HFFc6 (cell line): ENCODE results near the gene RASL10A. TPM values are rescaled to one million over a fixed set of nuclear protein-coding genes. Genes with fewer than 3 reads are reported as not detected.
A peak's percentile ranks its signal among the peaks of the same experiment; 100 is the strongest.

Experiments
- DNase-seq: peaks from one replicate; pipeline ENCODE4 v3.0.0-alpha.2; 2018
- H3K27ac Mint-ChIP-seq: 2 replicates; pipeline ENCODE4 v1.8.0; 2020; ENCODE audit warnings: mild to moderate bottlenecking, mixed read lengths
- H3K27me3 Mint-ChIP-seq: 2 replicates; pipeline ENCODE4 v1.8.0; 2021; ENCODE audit warnings: mild to moderate bottlenecking, moderate library complexity, mixed read lengths; ENCODE audit not compliant: insufficient read depth
- H3K36me3 Mint-ChIP-seq: 2 replicates; pipeline ENCODE4 v1.8.0; 2021; ENCODE audit warnings: low read depth, mixed read lengths
- H3K4me1 Mint-ChIP-seq: 2 replicates; pipeline ENCODE4 v1.8.0; 2020; ENCODE audit warnings: low read depth, mixed read lengths
- H3K4me3 Mint-ChIP-seq: 2 replicates; pipeline ENCODE4 v1.8.0; 2020; ENCODE audit warnings: mild to moderate bottlenecking, moderate library complexity, mixed read lengths
- H3K9me3 Mint-ChIP-seq: 2 replicates; pipeline ENCODE4 v1.8.0; 2020; ENCODE audit warnings: mild to moderate bottlenecking, mixed read lengths
- microRNA-seq: library from miRNA; unstranded; fragments of <30 nt; microRNA quantifications from one replicate; pipeline ENCODE4, GENCODE V29; 2019
- total RNA-seq, 6 experiments: library from RNA; stranded (reverse); fragmentation: NEBNext Ultra II Directional; extraction: Animal tissue kit (Norgen Biotek cat#: 25700); gene quantifications; 2 replicates in 1 of 6; 3 replicates in 5 of 6; pipeline ENCODE4 v1.2.3, GENCODE V29; 2021
- TF ChIP-seq, protein P1 (sequence below): fragments of 200-600 bp; sonication (generic); IDR thresholded peaks from 2 replicates; pipeline ENCODE4 v1.5.0; 2021; ENCODE audit warnings: antibody characterized with exemption, mild to moderate bottlenecking

RASL10A gene
- total RNA-seq, 6 experiments from 2014 or later, result 0.24 to 0.28 TPM; not detected in 4

DNA sequence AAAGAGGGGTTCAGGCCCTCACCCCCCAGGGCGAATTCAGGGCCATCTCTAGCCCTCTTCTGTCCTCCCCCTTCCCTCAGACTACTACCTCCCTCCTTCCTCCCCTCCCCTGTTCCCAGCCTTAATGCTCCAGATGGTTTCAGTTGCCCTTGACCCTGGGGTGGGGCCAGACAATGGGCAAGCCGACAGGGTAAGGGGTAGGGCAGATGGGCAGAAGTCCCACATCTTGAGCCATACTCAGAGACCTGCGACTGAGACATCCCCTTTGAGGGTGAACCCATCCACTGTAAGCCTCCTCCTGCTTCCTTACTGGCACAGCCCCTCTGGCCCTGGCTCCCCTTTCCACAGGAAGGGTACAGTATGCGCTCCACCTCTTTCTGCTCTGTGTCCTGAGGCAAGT, 49.6 kb downstream of the RASL10A start:
- DNase-seq, result no peak
- peak overlapping the region; percentile 99 for H3K27ac Mint-ChIP-seq

DNA sequence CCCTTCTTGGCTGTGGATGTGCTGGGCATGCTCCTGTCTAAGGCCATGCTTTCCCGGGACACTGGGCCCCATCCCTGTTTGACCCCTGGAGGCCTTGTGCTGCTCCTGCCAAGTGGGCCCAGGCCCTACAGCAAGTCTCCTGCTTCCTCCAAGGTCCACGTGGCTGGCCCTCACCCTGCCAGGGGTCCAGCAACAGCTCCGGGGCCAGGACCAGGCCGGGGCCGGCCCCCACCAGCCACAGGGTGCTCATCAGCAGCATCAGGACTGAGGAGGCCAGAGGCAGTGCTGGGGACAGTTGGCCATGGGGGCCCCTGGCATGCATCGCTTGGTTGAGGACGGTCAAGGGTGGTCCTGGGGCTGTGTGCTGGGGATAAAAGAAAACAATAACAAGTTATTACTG, 50.2 kb downstream of the RASL10A start:
- TF ChIP-seq, protein P1, sequence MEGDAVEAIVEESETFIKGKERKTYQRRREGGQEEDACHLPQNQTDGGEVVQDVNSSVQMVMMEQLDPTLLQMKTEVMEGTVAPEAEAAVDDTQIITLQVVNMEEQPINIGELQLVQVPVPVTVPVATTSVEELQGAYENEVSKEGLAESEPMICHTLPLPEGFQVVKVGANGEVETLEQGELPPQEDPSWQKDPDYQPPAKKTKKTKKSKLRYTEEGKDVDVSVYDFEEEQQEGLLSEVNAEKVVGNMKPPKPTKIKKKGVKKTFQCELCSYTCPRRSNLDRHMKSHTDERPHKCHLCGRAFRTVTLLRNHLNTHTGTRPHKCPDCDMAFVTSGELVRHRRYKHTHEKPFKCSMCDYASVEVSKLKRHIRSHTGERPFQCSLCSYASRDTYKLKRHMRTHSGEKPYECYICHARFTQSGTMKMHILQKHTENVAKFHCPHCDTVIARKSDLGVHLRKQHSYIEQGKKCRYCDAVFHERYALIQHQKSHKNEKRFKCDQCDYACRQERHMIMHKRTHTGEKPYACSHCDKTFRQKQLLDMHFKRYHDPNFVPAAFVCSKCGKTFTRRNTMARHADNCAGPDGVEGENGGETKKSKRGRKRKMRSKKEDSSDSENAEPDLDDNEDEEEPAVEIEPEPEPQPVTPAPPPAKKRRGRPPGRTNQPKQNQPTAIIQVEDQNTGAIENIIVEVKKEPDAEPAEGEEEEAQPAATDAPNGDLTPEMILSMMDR, result no peak
- Mint-ChIP-seq H3K4me3 (no peak overlapping the region), H3K27ac (no peak overlapping the region), H3K4me1 (peaks cover 25% of the 10 kb centered on the region), H3K9me3 (no peaks in the 10 kb centered on the region), H3K36me3 (peaks cover 25% of the 10 kb centered on the region), H3K27me3 (peaks cover 4% of the 10 kb centered on the region)
- no peak for DNase-seq

More for the DNA sequence above, 49.6 kb downstream of the RASL10A start:
- Mint-ChIP-seq H3K27me3 (peaks cover 4% of the 10 kb centered on the region), H3K4me1 (peaks cover 32% of the 10 kb centered on the region), H3K9me3 (no peaks in the 10 kb centered on the region), H3K36me3 (peaks cover 32% of the 10 kb centered on the region), H3K4me3 (peak overlapping the region; percentile 95)
- TF ChIP-seq, protein P1, result no peak

DNA sequence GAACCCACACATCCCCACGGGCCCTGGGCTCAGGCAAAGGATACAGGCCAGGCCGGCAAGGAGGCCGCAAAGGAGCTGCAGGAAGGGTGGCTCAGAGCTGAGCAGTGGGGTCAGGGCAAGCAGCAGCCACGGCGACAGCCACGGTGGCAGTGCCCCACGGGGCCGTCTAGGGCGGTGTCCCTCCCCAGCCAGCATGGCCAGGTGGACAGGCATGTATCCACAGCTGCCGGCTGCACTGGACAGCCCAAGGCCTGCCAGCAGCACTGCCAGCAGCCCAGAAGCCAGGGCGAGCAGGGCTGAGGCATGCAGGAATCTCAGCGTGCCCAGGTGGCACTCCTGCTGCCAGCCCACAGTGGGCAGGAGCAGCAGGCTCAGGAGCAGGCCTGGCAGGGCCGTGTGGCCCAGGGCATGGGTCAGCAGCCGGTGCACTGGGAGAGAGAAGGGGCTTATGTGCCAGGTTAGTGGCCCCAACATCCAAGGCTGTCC, 51.7 kb downstream of the RASL10A start:
- TF ChIP-seq, protein P1, result no peak
- H3K4me1 Mint-ChIP-seq, result peaks cover 12% of the 10 kb centered on the region
- no peak overlapping the region for H3K27ac Mint-ChIP-seq

More for the DNA sequence above, 51.7 kb downstream of the RASL10A start:
- no peak overlapping the region for H3K4me3 Mint-ChIP-seq
- DNase-seq, result no peak
- H3K27me3 Mint-ChIP-seq, result peaks cover 4% of the 10 kb centered on the region
- H3K9me3 Mint-ChIP-seq, result no peaks in the 10 kb centered on the region
- H3K36me3 Mint-ChIP-seq, result peaks cover 12% of the 10 kb centered on the region

Small RNA genes lying within 50 kb of the gene (microRNA-seq; reads per million reads assigned to microRNA genes)
- 31.7 reads per million, percentile 32 among the genes with 10 or more reads in this experiment for gene MIR3653

Other genes with a start within 250 kb of the RASL10A start
- gene KREMEN1, start 242.7 kb downstream of the RASL10A start, total RNA-seq, result 1 to 10 TPM in 1 of 6 experiments, under 1 TPM in 5; 0.50 to 1.1 (median 0.59) TPM
- not detected for gene EMID1, start 109.8 kb downstream of the RASL10A start, total RNA-seq
- 10 to 100 TPM; 19.4 to 24.0 (median 21.0) TPM for gene RHBDD3, start 47.7 kb downstream of the RASL10A start, total RNA-seq
- 100 to 1,000 TPM; 200 to 291 (median 270) TPM for gene EWSR1, start 47.4 kb downstream of the RASL10A start, total RNA-seq
- gene GAS2L1, start 9.0 kb downstream of the RASL10A start, total RNA-seq, result 10 to 100 TPM; 40.5 to 48.8 (median 43.3) TPM
- gene AP1B1, start 72.9 kb upstream of the RASL10A start, total RNA-seq, result 100 to 1,000 TPM in 1 of 6 experiments, 10 to 100 TPM in 5; 89.1 to 101 (median 89.9) TPM
- not detected for gene RFPL1, start 122.9 kb upstream of the RASL10A start, total RNA-seq
- gene NEFH, start 164.5 kb upstream of the RASL10A start, total RNA-seq, result not detected
- 10 to 100 TPM; 50.9 to 55.4 (median 53.0) TPM for gene THOC5, start 238.1 kb upstream of the RASL10A start, total RNA-seq